IPS-NIHi7 (cell line): ENCODE results near the gene EID3.
"Not testable (repeated sequence)": the region's sequence is repeated elsewhere in the genome, so short reads cannot be mapped to it uniquely, and the experiment has no call there.

Experiments
- DNase-seq: peaks from one replicate; pipeline ENCODE4 v3.0.0; 2012; ENCODE audit warnings: mixed read lengths; ENCODE audit errors: extremely low spot score

The EID3 gene

DNA sequence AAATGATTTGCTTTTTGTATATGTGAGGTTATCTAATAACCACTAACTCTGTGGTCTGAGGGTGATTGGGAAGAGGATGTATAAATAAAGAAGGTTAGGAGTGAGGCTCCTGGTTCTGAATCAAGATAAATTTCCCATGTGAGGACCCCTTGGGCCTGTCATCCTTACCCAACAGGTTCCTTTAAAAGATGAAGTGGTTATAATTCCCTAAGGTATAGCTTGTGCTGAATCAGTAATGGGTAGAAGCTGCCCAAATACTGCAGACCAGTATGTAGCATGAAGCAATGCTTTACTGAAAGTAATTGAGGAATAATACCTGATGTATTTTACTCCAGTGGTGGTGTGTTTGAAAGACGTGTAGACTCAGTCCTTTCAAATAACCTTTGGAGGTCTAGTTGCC, 8.7 kb downstream of the EID3 start:
- no peak for DNase-seq

DNA sequence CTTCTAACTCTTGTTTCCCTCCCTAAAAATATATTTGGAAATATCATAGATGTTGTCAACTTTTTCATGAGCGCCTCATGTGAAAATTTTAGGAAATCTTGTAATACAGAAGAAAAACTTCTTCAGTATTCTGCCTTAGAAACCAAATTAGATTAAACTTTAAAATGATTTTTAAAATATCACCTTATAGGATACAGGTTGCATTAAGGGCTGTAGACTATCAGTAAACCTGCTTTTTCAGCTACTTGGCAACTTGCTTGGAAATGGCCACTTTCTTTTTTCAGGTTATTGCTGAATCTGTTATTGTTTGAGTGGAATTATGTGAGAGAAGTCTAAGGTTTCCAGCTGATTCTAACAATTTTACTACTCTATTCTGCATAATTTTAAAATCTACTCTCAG, 9.1 kb downstream of the EID3 start:
- DNase-seq = no peak

DNA sequence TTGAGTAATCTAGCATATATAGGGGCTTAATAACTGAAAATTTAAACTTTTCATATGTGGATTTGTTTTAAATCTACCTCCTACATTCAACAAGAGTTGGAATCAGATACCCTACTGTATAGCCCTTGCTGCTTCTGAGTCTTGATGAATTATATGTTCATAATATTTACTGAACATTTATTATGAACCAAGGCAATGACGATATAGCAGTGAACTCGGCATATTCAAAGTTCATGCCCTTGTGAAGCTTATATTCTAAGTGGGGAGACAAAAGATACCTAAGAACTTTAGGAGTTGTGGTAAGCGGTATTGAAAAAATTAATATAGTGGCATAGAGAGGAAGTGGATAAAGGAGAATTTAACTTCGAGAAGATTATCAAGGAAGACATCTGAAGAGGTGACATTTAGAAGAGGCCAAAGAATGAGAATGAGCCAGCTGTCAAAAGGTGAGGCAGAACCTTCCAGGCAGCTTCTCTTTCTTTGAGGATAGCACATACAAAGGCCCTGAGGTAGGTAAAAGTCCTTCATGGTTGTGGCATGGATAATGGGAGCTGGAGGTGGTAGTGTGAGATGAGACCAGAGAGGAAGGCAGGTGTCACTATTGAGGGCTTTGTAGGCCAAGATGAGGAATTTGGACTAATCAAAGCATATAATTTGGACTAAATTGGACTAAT, 10.2 kb downstream of the EID3 start:
- no peak for DNase-seq

DNA sequence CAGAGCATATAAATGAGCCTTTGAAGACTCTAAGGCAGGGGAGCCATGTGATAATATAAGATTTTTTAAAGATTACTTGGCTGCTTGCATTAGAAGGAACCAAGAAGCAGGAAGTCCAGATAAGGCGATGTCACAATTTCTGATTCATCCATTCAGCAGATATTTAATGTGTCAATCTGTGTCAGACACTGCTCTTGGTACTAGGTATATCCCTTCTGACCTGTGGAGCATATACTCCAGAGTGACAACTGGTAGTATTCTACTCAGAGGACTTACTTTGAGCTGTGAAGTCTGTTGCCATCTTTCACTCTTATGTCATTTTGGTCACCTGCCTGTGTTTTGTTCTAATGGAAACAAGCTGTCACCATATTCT, 10.7 kb downstream of the EID3 start:
- no peak for DNase-seq

DNA sequence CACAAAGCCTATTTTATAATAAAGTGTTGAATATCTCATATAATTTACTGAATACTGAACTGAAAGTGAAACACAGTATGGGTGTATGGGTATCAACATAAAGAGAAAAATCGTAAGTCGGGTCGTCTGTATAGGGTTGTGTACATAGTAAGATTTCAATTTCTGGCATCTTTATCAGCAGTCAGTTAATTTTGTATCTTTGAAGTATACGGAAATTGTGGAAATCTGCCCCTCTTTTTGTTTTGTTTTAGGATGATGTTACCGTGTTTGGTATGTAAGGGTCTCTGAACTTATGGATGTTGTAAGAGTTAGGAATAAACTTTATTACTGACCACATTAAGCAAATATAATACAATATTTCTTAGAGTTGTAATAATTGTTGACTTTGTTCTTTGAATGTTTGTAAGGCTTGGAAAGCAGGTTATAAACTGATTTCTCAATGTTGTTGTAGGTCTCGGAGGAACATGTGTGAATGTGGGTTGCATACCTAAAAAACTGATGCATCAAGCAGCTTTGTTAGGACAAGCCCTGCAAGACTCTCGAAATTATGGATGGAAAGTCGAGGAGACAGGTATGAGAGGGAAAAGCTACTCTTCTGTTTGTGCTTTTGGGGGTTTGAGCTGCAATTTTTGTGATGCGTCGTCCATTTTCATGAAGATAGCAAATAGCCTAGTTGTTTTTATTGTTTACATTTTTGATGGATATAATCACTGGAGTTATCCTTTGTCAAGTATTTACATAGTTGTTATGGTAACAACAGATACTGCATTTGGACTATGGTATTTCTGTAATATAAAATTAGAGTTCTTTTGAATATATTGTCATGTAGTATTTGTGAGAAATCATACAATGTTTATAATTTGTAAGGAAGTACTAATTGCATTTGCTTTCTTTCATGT, 12.0 kb downstream of the EID3 start:
- no peak for DNase-seq

DNA sequence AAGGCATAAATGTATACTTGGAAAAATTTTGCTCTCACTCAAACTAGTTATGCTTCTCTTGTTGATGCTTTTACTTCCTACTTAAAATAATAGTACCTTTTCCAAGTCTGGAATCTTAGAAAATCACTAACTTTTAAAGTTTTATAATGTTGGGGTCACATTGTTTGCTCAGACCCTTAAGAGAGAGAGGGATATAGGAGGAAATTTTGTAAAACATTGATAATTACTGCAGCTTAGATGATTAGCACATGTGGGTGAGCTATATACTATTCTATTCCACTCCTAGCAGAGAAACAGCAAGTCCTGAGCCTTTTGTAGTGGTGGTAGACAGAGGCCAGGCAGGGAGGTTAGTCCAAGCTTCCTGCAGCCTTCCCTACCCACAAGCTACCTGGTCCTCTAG, 13.4 kb downstream of the EID3 start:
- DNase-seq = no peak

DNA sequence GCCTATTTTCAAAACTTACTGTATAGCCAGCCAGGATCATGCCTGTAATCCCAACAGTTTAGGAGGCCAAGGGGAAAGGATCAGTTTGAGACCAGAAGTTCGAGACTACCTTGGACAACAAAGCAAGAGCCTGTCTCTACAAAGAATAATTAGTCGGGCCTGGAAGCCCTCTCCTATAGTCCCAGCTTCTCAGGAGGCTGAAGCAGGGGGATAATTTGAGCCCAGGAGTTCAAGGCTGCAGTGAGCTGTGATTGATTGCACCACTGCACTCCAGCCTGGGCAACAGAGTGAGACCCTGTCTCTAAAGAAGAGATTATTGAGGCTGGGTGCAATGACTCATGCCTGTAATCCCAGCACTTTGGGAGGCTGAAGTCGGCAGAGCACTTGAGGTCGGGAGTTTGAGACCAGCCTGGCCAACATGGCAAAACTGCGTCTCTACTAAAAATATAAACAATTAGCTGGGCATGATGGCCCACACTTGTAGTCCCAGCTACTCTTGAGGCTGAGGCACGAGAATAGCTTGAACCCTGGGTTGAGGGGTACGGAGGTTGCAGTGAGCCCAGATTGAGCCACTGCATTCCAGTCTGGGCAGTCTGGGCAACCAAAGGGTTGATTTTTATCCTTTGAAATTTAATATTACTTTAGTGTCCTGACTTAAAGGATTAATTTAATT, 14.1 kb downstream of the EID3 start:
- DNase-seq = no peak

DNA sequence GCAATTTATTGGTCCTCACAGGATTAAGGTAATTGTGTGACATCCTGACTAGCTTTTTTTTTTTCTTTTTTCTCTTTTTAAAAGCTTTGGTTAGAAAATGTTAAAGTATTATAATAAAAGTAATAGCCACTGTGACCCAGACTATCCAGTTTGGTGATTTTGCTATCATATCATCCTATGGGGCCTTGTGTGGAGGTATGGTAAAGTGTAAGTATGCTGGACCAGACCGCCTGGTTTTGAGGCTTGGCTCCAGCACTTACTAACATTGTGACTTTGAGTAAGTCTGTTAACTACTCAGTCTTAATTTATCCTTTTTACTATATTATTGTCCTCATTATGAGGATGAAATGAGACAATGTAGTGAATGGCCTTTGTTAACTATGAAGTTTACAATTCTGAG, 15.5 kb downstream of the EID3 start:
- no peak for DNase-seq

DNA sequence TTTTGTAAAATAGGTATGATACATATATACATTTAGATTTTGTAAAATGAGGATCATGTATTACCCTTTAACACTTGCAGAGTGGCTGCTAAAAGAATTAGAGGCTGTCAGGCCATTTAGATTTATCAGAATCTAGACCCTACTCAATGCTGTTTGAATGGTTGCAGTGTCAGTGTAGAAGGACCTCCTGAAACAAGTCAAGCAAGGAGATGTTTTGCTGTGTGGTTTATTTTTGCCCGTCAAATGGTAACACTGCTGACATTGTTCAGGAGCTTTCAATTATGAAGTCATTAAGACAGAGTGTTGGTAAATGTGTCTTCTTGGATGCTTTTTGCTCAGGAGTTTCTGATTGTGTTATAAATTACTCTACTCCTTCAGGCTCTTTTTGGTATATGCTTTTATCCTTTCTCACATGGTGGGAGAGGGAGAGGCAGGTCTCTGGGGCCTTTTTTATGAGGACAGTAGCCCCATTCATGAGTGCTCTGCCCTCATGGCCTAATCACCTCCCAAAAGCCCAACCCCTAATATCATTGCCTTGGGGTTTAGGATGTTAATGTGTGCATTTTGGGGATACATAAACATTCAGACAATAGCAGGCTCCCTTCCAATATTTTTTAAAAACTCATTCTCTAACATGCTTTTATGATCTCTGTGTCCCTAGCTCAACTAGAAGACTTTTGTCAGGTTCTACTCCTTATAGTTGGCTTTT, 16.5 kb downstream of the EID3 start:
- no peak for DNase-seq

DNA sequence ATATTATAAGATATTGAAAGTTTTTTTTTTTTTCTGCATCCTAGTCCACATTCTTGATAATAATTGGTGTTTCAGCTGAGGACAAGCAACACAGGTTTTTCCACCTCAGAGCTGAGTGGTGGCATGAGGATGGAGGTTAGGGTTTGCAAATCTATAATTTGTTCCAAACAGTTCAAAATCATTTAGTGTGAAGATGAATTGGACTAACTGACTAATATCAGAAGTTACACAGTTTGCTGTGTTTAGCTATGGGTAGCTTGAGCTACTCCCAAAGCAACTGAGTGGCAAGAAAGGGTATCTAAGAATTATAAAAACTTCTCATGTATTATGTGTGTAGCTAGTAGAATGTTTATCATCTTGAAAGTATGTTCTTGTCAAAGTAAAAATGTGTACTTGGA, 17.1 kb downstream of the EID3 start:
- no peak for DNase-seq

DNA sequence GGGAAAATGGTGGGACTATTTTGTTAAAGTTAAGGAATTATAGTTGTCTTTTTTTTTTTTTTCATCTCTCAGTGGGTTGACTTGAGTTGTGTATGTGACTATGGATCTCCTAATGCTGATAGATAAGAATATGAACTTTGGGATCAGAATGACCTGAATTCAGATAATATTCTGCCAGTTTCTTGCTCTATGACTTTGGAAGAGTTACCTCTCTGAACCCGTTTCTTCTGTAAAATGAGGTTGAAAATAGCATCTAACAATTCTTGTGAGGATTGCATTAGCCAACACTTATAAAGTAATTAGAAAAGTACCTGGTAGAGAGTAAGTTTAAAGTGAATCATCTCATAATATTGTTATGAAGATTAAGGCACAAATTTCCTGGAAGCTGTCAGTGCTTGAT, 18.4 kb downstream of the EID3 start:
- no peak for DNase-seq

DNA sequence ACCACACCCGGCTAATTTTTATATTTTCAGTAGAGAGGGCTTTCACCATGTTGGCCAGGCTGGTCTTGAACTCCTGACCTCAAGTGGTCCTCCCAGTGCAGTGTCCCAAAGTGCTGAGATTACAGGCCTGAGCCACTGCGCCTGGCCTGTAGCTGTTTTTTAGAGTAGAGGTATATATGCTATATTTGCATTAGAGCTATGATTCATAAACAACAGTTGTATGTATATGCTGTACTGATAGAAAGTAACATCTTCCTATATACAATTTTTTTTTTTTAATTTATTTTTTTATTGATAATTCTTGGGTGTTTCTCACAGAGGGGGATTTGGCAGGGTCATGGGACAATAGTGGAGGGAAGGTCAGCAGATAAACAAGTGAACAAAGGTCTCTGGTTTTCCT, 19.0 kb downstream of the EID3 start:
- not testable (repeated sequence) for DNase-seq

DNA sequence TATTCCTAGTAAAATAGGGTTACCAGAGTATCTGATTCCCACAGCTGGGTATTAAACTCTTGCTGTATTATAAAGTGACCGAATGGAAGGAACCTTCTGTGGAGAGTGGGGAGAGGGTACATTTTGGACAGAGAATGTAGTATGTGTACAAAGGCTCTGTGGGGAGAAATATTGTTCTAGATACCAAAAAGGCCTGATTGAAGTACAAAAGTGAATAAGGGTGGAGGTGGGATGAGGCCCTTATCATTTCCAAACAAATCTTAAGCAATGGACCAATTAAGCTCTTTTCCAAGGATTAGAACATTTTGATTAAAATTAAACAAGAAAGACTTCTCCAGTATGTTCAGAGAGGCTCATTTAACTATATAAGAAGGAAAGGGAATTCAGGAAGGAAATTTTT, 20.4 kb downstream of the EID3 start:
- no peak for DNase-seq

DNA sequence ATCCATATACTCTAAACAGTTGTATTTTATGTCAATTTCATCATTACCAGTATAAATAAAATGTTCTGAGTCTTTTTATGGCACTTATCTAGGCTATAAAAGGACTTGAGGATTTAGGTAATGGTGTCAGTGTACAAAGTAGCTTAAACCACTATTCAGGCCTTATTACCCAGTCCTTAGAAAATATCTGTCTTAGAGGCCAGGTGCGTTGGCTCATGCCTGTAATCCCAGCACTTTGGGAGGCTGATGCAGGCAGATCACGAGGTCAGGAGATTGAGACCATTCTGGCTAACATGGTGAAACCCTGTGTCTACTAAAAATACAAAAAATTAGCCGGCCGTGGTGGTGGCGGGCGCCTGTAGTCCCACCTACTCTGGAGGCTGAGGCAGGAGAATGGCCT, 24.7 kb downstream of the EID3 start:
- not testable (repeated sequence) for DNase-seq

DNA sequence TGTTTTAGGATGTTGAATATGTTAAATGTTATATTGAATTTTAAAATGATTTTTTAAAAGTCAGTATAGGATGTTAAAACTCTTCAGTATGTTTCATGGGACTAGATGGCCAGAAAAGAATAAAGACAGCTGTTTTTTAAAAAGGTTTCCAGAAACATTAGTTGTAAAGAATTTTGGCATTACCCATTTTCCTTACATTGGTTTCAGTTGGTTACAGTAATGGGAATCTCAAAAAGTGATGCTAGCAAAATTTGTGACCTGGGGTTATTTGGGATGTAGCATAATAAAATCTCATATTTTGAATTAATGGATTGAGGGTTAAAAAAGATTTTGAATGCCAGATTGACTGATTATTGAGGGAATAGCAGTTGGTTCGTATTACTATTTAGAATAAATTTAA, 25.3 kb downstream of the EID3 start:
- no peak for DNase-seq

DNA sequence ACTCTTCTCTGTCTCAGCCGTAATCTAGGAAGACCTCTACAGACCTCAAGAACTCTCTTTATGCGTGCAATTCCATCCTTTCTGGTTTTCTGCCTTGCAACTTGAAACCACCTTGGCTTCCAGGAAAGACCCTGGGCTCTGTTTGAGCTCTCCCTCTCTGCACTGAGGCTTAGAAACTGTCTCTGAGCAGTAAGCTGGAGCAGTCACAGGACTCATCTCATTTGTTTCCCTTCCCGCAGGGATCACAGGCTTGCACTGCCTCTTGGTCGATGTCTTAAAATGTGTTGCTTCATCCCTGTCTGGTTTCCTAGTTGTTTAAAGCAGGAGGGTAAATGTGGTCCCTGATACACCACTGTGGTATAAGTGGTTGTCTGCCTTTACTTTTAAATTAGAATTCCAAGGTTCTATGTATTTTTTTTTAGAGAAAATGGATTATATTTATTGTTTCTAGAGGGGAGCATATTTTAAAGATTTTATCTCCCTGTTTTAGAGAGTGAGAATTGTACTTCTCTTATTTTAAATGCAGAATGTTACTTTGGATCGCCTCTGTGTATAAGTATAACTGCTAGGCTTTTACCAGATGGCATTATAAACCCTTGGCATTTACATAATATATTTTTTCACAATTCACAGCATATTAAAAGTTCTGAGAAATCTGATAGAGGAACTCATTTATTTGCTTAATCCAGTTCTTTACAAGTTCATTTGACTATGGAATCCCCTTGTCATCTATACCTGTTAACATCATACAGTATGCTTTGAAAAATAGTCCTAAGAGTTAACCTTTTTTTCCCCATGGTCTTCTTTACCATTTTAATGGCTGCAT, 26.4 kb downstream of the EID3 start:
- DNase-seq = no peak

DNA sequence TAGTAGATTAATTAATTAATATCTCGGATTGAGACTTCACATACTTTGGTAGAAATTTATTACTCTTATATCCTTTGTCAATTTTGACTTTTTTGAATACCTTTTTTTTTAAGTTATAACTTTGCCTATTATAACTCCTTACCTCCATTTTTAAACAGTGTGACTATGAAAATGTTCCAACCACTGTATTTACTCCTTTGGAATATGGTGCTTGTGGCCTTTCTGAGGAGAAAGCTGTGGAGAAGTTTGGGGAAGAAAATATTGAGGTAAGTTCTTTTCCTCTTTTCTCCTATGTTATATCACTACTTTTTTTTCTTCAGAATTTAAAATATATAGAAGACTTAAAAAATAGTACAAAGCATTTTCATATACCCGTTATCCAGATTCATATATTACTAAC, 27.8 kb downstream of the EID3 start:
- DNase-seq = no peak

DNA sequence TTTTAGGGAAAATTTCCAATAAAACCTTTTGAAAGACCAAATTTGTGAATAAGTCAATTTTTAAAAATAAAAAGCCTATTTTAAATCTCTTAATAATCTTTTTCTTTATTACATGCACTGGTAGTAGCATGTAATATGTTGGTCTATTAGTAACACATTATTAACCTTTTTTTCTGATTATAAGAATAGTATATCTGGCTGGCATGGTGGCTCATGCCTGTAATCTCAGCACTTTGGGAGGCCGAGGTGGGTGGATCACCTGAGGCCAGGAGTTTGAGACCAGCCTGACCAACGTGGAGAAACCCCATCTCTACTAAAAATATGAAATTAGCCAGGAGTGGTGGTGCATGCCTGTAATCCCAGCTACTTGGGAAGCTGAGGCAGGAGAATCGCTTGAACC, 28.7 kb downstream of the EID3 start:
- DNase-seq = not testable (repeated sequence)

DNA sequence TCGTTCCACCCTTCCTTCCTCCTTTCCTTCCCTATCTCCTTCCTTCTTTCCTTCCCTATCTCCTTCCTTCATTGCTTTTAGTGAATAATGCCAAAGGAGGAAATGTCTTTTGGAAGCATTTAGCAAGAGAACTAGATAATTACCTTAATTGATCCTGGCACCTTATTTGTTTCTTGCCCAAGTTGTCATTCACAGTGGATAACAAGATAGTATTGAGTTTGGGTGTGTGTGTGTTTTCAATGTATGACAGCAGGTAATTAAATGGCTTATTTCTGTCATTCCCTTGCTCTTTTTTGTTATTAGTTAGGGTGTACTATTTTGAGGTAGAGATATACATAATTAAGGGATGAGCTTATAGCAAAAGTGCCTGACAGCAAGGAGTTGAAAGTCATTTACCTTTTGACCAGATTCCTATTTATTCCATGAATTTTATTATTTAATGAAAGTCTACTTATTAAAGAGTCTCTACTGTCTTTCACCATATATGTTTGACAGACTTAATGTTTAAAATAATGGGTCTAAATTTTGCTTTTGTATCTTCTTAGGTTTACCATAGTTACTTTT, 30.2 kb downstream of the EID3 start:
- DNase-seq = no peak

DNA sequence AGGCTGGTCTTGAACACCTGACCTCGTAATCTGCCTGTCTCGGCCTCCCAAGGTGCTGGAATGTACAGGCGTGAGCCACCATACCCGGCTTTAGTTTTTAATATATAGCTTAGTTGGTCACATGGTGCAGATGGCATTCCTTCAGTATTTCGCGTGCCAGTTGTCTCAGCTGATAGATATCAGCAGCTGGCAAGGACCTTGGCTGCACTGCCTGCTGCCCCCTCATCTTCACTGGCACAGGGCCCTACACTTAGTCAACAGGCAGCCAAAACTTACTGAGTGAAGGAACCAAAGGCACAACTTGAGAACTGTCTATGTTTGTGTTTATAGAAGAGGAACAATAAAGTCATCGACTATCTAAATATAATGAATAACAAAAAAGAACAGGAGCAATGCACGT, 31.0 kb downstream of the EID3 start:
- no peak for DNase-seq

DNA sequence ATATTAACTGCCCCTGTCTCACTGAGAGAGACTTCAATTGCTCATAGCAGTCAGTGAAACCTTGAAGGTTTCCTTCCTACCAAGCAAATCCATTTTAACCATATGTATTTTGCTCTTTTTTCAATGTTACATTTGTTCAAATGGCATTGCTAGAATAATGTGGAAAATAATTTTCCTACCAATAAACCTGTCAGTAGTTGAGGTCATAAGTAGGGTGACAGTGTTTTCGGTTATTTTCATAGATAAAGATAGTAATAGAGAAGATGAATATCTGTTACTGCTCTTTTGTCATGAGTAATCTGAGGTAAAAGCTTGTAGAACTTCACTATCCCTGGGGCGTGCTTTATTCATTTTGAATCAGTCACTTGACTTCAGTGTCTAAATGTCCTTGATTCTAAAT, 32.6 kb downstream of the EID3 start:
- no peak for DNase-seq
